ENCODE data around the gene SLC44A3.

DNA sequence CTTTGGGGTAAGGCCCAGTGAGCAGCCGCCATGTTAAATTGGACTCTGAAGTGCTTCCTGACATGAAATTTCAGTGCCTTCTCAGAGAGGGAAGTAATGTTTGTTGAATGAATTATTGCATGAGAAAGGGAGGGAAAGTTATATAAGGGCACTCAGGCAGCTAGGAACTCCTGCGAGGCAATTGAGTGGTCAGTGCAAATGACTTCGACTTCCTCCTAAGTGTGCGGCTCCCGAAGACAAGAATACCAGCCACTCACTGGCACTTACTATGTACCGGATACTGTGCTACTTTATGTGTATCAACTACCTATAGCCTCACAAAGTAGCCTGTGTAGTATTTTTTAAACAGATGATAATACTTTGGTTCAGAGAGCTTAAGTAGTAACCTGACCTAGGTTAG lies 54.3 kb downstream of the SLC44A3 start:
- TF ChIP-seq, protein P1, sequence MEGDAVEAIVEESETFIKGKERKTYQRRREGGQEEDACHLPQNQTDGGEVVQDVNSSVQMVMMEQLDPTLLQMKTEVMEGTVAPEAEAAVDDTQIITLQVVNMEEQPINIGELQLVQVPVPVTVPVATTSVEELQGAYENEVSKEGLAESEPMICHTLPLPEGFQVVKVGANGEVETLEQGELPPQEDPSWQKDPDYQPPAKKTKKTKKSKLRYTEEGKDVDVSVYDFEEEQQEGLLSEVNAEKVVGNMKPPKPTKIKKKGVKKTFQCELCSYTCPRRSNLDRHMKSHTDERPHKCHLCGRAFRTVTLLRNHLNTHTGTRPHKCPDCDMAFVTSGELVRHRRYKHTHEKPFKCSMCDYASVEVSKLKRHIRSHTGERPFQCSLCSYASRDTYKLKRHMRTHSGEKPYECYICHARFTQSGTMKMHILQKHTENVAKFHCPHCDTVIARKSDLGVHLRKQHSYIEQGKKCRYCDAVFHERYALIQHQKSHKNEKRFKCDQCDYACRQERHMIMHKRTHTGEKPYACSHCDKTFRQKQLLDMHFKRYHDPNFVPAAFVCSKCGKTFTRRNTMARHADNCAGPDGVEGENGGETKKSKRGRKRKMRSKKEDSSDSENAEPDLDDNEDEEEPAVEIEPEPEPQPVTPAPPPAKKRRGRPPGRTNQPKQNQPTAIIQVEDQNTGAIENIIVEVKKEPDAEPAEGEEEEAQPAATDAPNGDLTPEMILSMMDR (IDR thresholded peaks at IDR 0.05), result no peak
- no peak for TF ChIP-seq EP300 (IDR thresholded peaks at IDR 0.05)

Data from ovary (tissue), 3 donors.